ENCODE results near the gene STING1. TPM values are rescaled to one million over a fixed set of nuclear protein-coding genes. Genes with fewer than 3 reads are reported as not detected.
"Not testable (repeated sequence)": the region's sequence is repeated elsewhere in the genome, so short reads cannot be mapped to it uniquely, and the experiment has no call there.

STING1 gene
- total and polyA plus RNA-seq, 2 experiments from 2014 or later: 7.7 to 17.0 TPM

GRCh38 chr5:139494256-139494655, 11.7 kb upstream of the STING1 start:
- no peaks in the 10 kb centered on the region for H3K9me3 ChIP-seq (ENCODE audit: low read depth)
- WGBS (ENCODE audit: low lambda C conversion rate, missing lambda C conversion rate): 92% methylated on average over 3 of the region's 3 CpGs
- no peaks in the 10 kb centered on the region for H3K4me1 ChIP-seq (ENCODE audit: insufficient read depth)
- H3K79me2 ChIP-seq: no peaks in the 10 kb centered on the region
- no peaks in the 10 kb centered on the region for H3K9me2 ChIP-seq (replicated peaks; ENCODE audit: insufficient read depth)
- no peak for DNase-seq (ENCODE audit: low spot score)
- TF ChIP-seq EZH2phosphoT487 (IDR thresholded peaks at IDR 0.05; ENCODE audit: low read depth, severe bottlenecking, unreplicated experiment) (no peak), CTCF (IDR thresholded peaks at IDR 0.05; ENCODE audit: poor library complexity) (no peak), EZH2 (IDR thresholded peaks at IDR 0.05; ENCODE audit: borderline replicate concordance) (no peak)
- H3K27ac ChIP-seq: no peak overlapping the region
- H3K36me3 ChIP-seq (replicated peaks; ENCODE audit: insufficient read depth, low read depth): no peaks in the 10 kb centered on the region
- H4K20me1 ChIP-seq (ENCODE audit: insufficient read depth, poor library complexity, severe bottlenecking): no peaks in the 10 kb centered on the region
- no peak overlapping the region for H3K4me3 ChIP-seq
- H3K4me2 ChIP-seq: no peak overlapping the region
- no peak overlapping the region for H2AFZ ChIP-seq
- no peaks in the 10 kb centered on the region for H3K27me3 ChIP-seq

GRCh38 chr5:139492700-139493192, 10.2 kb upstream of the STING1 start:
- no peaks in the 10 kb centered on the region for H4K20me1 ChIP-seq (ENCODE audit: insufficient read depth, poor library complexity, severe bottlenecking)
- 40% methylated on average over 6 of the region's 6 CpGs for WGBS (ENCODE audit: low lambda C conversion rate, missing lambda C conversion rate)
- no peaks in the 10 kb centered on the region for H3K9me3 ChIP-seq (ENCODE audit: low read depth)
- TF ChIP-seq EZH2phosphoT487 (IDR thresholded peaks at IDR 0.05; ENCODE audit: low read depth, severe bottlenecking, unreplicated experiment): no peak
- TF ChIP-seq EZH2 (IDR thresholded peaks at IDR 0.05; ENCODE audit: borderline replicate concordance): no peak
- no peak for TF ChIP-seq CTCF (IDR thresholded peaks at IDR 0.05; ENCODE audit: poor library complexity)
- no peak overlapping the region for H3K4me2 ChIP-seq
- no peak overlapping the region for H3K4me3 ChIP-seq
- no peaks in the 10 kb centered on the region for H3K9me2 ChIP-seq (replicated peaks; ENCODE audit: insufficient read depth)
- no peaks in the 10 kb centered on the region for H3K36me3 ChIP-seq (replicated peaks; ENCODE audit: insufficient read depth, low read depth)
- no peak overlapping the region for H2AFZ ChIP-seq
- H3K79me2 ChIP-seq: no peaks in the 10 kb centered on the region
- no peaks in the 10 kb centered on the region for H3K27me3 ChIP-seq
- DNase-seq (ENCODE audit: low spot score): no peak
- H3K4me1 ChIP-seq (ENCODE audit: insufficient read depth): no peaks in the 10 kb centered on the region
- no peak overlapping the region for H3K27ac ChIP-seq

- TF ChIP-seq EZH2 (IDR thresholded peaks at IDR 0.05; ENCODE audit: borderline replicate concordance) (no peak), CTCF (IDR thresholded peaks at IDR 0.05; ENCODE audit: poor library complexity) (no peak), EZH2phosphoT487 (IDR thresholded peaks at IDR 0.05; ENCODE audit: low read depth, severe bottlenecking, unreplicated experiment) (no peak)
- no peak overlapping the region for H3K27ac ChIP-seq
- no peaks in the 10 kb centered on the region for H4K20me1 ChIP-seq (ENCODE audit: insufficient read depth, poor library complexity, severe bottlenecking)
- H3K4me1 ChIP-seq (ENCODE audit: insufficient read depth): no peaks in the 10 kb centered on the region
- H3K79me2 ChIP-seq: no peaks in the 10 kb centered on the region
- H3K4me2 ChIP-seq: no peak overlapping the region
- H3K9me2 ChIP-seq (replicated peaks; ENCODE audit: insufficient read depth): no peaks in the 10 kb centered on the region
- H3K27me3 ChIP-seq: no peaks in the 10 kb centered on the region
- no peaks in the 10 kb centered on the region for H3K36me3 ChIP-seq (replicated peaks; ENCODE audit: insufficient read depth, low read depth)
- no peaks in the 10 kb centered on the region for H3K9me3 ChIP-seq (ENCODE audit: low read depth)
- no peak for DNase-seq (ENCODE audit: low spot score)
- H2AFZ ChIP-seq: no peak overlapping the region
- 79% methylated on average over 3 of the region's 3 CpGs for WGBS (ENCODE audit: low lambda C conversion rate, missing lambda C conversion rate)
- no peak overlapping the region for H3K4me3 ChIP-seq
Measured at GRCh38 chr5:139488260-139488659, 5.7 kb upstream of the STING1 start.

- peaks cover 9% of the 10 kb centered on the region for H3K4me1 ChIP-seq (ENCODE audit: insufficient read depth)
- no peak overlapping the region for H2AFZ ChIP-seq
- TF ChIP-seq CTCF (IDR thresholded peaks at IDR 0.05; ENCODE audit: poor library complexity) (no peak), EZH2 (IDR thresholded peaks at IDR 0.05; ENCODE audit: borderline replicate concordance) (no peak), EZH2phosphoT487 (IDR thresholded peaks at IDR 0.05; ENCODE audit: low read depth, severe bottlenecking, unreplicated experiment) (no peak)
- WGBS (ENCODE audit: low lambda C conversion rate, missing lambda C conversion rate): 64% methylated on average over 7 of the region's 7 CpGs
- no peak overlapping the region for H3K27ac ChIP-seq
- no peaks in the 10 kb centered on the region for H3K36me3 ChIP-seq (replicated peaks; ENCODE audit: insufficient read depth, low read depth)
- H3K4me2 ChIP-seq: no peak overlapping the region
- no peaks in the 10 kb centered on the region for H4K20me1 ChIP-seq (ENCODE audit: insufficient read depth, poor library complexity, severe bottlenecking)
- H3K9me2 ChIP-seq (replicated peaks; ENCODE audit: insufficient read depth): no peaks in the 10 kb centered on the region
- no peak for DNase-seq (ENCODE audit: low spot score)
- H3K79me2 ChIP-seq: no peaks in the 10 kb centered on the region
- H3K9me3 ChIP-seq (ENCODE audit: low read depth): no peaks in the 10 kb centered on the region
- H3K4me3 ChIP-seq: no peak overlapping the region
- H3K27me3 ChIP-seq: no peaks in the 10 kb centered on the region
Measured at GRCh38 chr5:139486201-139486600, 3.6 kb upstream of the STING1 start.

GRCh38 chr5:139482890-139483208, 291 bp upstream of the STING1 start:
- H3K9me2 ChIP-seq (replicated peaks; ENCODE audit: insufficient read depth); H3K79me2 ChIP-seq; H3K4me2 ChIP-seq; H4K20me1 ChIP-seq (ENCODE audit: insufficient read depth, poor library complexity, severe bottlenecking); H2AFZ ChIP-seq; H3K36me3 ChIP-seq (replicated peaks; ENCODE audit: insufficient read depth, low read depth); DNase-seq (ENCODE audit: low spot score); H3K4me3 ChIP-seq; H3K27me3 ChIP-seq; H3K9me3 ChIP-seq (ENCODE audit: low read depth): not testable (repeated sequence)
- H3K27ac ChIP-seq: peak overlapping the region; percentile 97
- H3K4me1 ChIP-seq (ENCODE audit: insufficient read depth): peaks cover 17% of the 10 kb centered on the region
- 79% methylated on average over 6 of the region's 6 CpGs for WGBS (ENCODE audit: low lambda C conversion rate, missing lambda C conversion rate)

All from hepatocyte (in vitro differentiated cells).